ENCODE data around the gene DNMT3L. TPM values are rescaled to one million over a fixed set of nuclear protein-coding genes. Genes with fewer than 3 reads are reported as not detected.
"Not testable (repeated sequence)": the region's sequence is repeated elsewhere in the genome, so short reads cannot be mapped to it uniquely, and the experiment has no call there.

Gene DNMT3L
- total RNA-seq, 2 donors from 2014 or later: not detected

DNA sequence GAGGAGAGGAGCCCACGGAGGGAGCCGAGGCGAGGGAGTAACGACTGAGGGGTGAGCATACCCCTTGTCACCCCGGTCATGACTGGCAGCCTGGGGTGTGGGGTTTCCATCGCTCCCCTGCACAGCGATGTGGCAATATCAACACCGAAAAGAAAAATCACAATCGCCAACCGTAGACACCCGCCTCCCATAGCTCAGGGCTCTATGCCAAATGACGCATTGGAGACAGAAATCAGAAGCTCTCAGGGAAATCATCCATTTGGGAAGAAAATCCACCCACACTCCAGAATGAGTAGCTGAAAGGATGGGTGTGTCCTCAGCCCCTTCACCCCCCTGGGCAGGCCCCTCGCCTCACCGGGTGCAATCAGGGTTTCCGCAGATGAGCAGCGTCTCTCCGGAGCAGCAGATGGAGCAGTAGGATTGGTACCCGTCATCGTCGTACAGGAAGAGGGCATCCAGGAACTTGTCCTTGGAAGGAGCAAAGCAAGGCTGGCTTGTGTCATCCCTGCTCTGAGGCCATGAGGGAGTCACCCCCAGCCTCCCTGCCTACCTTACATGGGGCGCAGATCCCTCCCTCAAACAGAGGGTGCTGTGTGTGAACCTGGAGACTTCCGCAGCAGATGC is 2.5 kb downstream of the DNMT3L start:
- no peak for DNase-seq
- no peak for ATAC-seq
- intact Hi-C loops (cut with DNase I, micrococcal nuclease): no loop called here

- intact Hi-C loops (cut with DNase I, micrococcal nuclease): no loop called here
- DNase-seq (no peak), ATAC-seq (no peak)
These were observed 3.5 kb downstream of the DNMT3L start for GRCh38 chr21:44258056-44258725.

DNA sequence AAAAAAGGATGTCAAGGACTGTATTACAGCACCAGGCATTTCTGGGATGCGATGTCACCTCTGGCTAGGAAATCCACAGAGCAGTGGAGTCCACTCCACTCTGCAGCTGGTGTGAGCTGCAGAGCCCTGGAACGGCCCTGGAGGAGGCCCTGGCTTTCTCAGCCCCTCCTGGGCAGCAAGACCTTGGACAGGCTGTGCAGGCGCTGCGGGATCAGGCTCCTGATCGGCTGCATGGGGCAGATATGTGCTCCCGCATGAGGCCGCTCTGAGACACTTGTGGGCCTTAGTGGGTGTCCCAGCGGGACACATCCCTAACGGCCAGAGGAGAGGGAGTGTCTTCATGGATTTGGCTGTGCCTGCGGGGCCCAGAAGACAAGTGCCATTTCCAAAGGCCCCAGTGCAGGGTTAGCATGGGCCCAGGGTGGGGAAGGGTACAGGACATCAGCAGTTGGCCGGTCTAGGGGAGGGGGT is 6.2 kb downstream of the DNMT3L start:
- intact Hi-C loops (cut with DNase I, micrococcal nuclease): no loop called here
- ATAC-seq (no peak), DNase-seq (no peak)

DNA sequence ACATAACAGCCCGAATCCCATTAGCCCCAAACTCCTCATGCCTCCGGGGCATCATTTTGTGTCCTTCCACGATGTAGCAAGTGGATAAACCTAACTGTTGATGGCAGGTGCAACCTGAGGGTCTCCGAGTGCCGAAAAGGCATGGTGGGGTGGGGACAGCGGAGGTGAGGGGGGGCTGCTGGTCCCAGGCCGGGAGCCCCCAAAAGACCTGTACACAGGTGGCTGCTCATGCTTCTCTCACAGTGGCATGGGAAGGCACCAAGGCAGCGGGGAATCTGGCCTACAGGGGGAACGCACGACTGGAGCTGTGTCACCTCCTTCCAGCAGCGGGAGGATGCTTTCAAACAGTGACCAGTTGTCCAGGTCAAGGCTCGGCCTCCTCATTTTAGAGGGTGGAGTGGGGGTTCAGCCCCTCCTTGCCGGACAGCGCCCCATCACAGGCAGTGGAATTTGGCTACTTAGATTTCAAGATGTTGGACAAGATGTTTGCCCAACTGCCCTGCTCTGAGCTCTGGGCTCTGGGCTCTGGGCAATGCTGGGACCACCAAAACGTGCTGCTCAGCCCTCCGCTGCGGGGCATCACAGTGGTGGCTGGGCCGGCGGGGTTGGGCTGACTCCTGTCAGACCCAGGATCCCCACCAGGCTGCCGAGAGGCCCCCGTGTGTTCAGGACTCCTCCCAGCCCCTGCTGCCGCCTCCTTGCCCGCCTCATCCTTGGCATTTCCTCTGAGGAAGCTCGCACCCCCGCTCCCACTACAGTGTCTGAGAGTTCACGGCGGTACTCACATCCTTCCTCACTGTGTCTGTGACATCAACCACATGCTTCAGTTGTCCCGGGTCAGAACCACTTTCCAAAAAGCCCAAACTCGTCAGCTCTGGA is 7.6 kb downstream of the DNMT3L start:
- ATAC-seq (no peak), DNase-seq (no peak)
- intact Hi-C loops (cut with DNase I, micrococcal nuclease): no loop called here

- DNase-seq; intact Hi-C loops (cut with DNase I, micrococcal nuclease): not testable (repeated sequence)
- peak; percentile 70 for ATAC-seq
These were observed 12.3 kb downstream of the DNMT3L start for GRCh38 chr21:44249204-44250037.

- DNase-seq; intact Hi-C loops (cut with DNase I, micrococcal nuclease); ATAC-seq: not testable (repeated sequence)
These were observed 13.8 kb downstream of the DNMT3L start for GRCh38 chr21:44247904-44248303.

GRCh38 chr21:44243980-44244379 is 17.7 kb downstream of the DNMT3L start:
- DNase-seq; intact Hi-C loops (cut with DNase I, micrococcal nuclease): not testable (repeated sequence)
- ATAC-seq: peak; percentile 69

- DNase-seq; intact Hi-C loops (cut with DNase I, micrococcal nuclease): not testable (repeated sequence)
- peak; percentile 40 for ATAC-seq
These were observed 20.4 kb downstream of the DNMT3L start for GRCh38 chr21:44241281-44241680.

DNA sequence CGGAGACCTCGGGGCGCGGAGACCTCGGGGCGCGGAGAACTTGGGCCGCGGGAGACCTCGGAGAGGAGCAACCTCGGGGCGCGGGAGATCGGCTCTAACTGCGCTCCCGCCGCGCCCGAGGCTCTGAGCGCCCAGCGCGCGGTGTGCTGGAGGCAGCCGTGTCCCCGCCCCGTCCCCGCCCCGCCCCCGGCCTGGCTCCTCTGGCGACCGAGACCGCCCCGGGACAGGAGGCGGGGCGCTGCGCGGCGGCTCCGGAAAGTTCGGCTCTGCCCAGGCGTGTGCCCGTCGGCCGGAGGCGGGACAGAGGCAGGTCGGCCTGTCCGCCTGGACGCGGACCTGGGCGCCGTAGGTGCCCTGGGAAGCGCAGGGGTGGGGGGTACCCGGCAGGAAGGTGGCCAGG is 20.9 kb downstream of the DNMT3L start, which contains the start of gene ICOSLG:
Gene ICOSLG, minus strand, starts transcription at position 102 of the 400 bp plus-strand sequence. CDS start 126 bp downstream, outside the sequence.
- intact Hi-C loops (cut with DNase I, micrococcal nuclease); DNase-seq: not testable (repeated sequence)
- peak; percentile 64 for ATAC-seq

- ATAC-seq: peak; percentile 58
- intact Hi-C loops (cut with DNase I, micrococcal nuclease); DNase-seq: not testable (repeated sequence)
These were observed 21.3 kb downstream of the DNMT3L start for GRCh38 chr21:44240353-44240752.

- ATAC-seq; intact Hi-C loops (cut with DNase I, micrococcal nuclease): not testable (repeated sequence)
- peak in 1 of 2 donors; percentile 4 for DNase-seq
These were observed 32.1 kb downstream of the DNMT3L start for GRCh38 chr21:44229561-44229960.

- intact Hi-C loops (cut with DNase I, micrococcal nuclease); DNase-seq: not testable (repeated sequence)
These were observed 33.6 kb downstream of the DNMT3L start for GRCh38 chr21:44228109-44228508.

DNA sequence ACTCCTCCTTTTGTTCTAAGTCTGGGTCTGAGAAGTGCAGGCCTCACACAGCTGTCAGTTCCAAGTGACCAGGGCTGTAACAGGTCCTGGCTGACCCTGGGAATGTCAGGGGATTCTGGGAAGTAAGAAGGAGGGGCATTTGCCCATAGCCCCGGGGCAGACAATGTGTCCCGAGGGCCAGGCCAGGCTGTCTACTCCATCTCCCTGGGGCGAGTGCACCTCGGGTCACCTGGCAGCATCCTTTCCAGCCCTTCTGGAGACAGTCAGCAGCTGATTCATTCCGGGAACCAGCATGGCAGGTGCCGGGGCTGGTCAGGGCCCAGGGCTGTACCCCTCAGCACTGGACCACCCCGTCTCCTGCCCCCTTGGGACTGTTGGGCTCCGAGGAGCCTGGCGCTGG is 34.1 kb downstream of the DNMT3L start:
- DNase-seq; intact Hi-C loops (cut with DNase I, micrococcal nuclease); ATAC-seq: not testable (repeated sequence)

More at GRCh38 chr21:44228109-44228508, 33.6 kb downstream of the DNMT3L start:
- not testable (repeated sequence) for ATAC-seq

DNA sequence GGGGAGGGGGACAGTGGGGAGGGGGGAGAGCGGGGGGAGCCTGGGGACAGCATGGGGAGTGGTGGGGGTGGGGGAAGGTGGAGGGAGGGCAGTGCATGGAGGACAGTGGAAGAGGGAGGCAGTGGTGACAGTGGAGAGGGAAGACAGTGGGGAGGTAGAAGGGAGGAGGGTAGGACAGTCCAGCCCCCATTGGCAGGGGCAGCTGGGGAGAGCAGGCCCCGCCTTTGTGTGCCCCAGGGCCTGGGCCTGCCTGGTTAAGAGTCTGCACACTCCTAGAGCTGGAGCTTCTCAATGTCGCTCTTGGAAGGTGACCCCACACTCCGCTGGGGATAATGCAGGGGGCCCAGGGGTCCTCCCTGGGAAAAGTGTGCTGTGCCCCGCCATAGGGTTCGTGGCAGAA is 36.1 kb downstream of the DNMT3L start:
- DNase-seq; intact Hi-C loops (cut with DNase I, micrococcal nuclease); ATAC-seq: not testable (repeated sequence)

- intact Hi-C loops (cut with DNase I, micrococcal nuclease); ATAC-seq; DNase-seq: not testable (repeated sequence)
These were observed 38.4 kb downstream of the DNMT3L start for GRCh38 chr21:44223334-44223733.

GRCh38 chr21:44220674-44221073 is 41.0 kb downstream of the DNMT3L start:
- ATAC-seq; intact Hi-C loops (cut with DNase I, micrococcal nuclease); DNase-seq: not testable (repeated sequence)

- ATAC-seq: peak; percentile 96
- intact Hi-C loops (cut with DNase I, micrococcal nuclease); DNase-seq: not testable (repeated sequence)
These were observed 43.2 kb downstream of the DNMT3L start for GRCh38 chr21:44218461-44218860.

DNA sequence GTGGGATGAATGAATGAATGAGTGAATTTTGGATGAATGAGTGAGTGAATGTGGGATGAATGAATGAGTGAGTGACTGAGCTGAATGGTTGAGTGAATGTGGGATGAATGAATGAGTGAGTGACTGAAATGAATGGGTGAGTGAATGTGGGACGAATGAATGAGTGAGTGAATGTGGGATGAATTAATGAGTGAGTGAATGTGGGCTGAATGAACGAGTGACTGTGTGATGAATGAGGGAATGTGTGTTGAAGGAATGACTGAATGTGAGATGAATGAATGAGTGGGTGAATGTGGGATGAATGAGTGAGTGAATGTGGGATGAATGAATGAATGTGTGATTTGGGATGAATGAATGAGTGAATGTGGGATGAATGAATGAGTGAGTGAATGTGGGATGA is 49.7 kb downstream of the DNMT3L start:
- intact Hi-C loops (cut with DNase I, micrococcal nuclease); DNase-seq; ATAC-seq: not testable (repeated sequence)
